Right cardiac atrium (tissue), 5 donors: ENCODE measurements around the gene UNC5CL. TPM values are rescaled to one million over a fixed set of nuclear protein-coding genes. Genes with fewer than 3 reads are reported as not detected.
"Not testable (repeated sequence)": the region's sequence is repeated elsewhere in the genome, so short reads cannot be mapped to it uniquely, and the experiment has no call there.

Experiments used
- ATAC-seq, 2 donors: fragments of 200-7000 bp; cut with Tn5 transposase; one replicate each; pipeline versions ENCODE4 v1.8.0 to v1.9.1; 2020; ENCODE audit warnings: moderate library complexity in 2 of 2, mild to moderate bottlenecking in 1 of 2
- DNase-seq, 3 donors: peaks; one replicate each; pipeline ENCODE4 v3.0.0-alpha.2; 2020
- H3K27ac ChIP-seq: one replicate; pipeline ENCODE4 v1.5.1; 2013; ENCODE audit warnings: mild to moderate bottlenecking, low read length, control low read depth, moderate library complexity
- H3K27me3 ChIP-seq: one replicate; pipeline ENCODE4 v1.6.1; 2013; ENCODE audit not compliant: control insufficient read depth, insufficient read depth
- H3K4me1 ChIP-seq: one replicate; pipeline ENCODE4 v1.6.1; 2013; ENCODE audit warnings: low read length; ENCODE audit not compliant: control insufficient read depth, insufficient read depth
- H3K4me3 ChIP-seq: one replicate; pipeline ENCODE4 v1.5.1; 2013; ENCODE audit warnings: low read length, control low read depth
- H3K9me3 ChIP-seq: one replicate; pipeline ENCODE4 v1.6.1; 2013; ENCODE audit warnings: low read length; ENCODE audit not compliant: control insufficient read depth
- WGBS: extraction: QIAGEN DNeasy Blood & Tissue Kit; methylation state at CpG from one replicate; pipeline ENCODE4 v1.1.7; 2013; 5-methylcytosine and 5-hydroxymethylcytosine counted together
- intact Hi-C, 4 donors: fragments of 100-400 bp; cut with DNase I; formaldehyde crosslinking; loops; one replicate each; pipeline versions ENCODE4 v1.11.0 to v1.14.0; 2022 to 2023
- polyA plus RNA-seq: library from polyadenylated mRNA; stranded (reverse); fragments of 200-250 nt; gene quantifications from one replicate; pipeline ENCODE4 v1.2.3, GENCODE V29; 2013
- total RNA-seq, 4 donors: library from RNA; stranded (reverse); fragmentation: NEBNext Ultra II Directional; extraction: Animal tissue kit (Norgen Biotek cat#: 25700); gene quantifications; one replicate each; pipeline ENCODE4 v1.2.1, GENCODE V29; 2021
- donor health status: healthy with polysubstance abuse.
- donor health status: DM: no; HTN: yes; CAD: no.
- donor health status: DM: no; HTN: no; CAD: no.
- donor health status: DM: no; HTN: yes; CAD: no; lungs with severe emphysema.
- donor health status: DM: yes; HTN: yes; CAD: no.

Gene UNC5CL
- total and polyA plus RNA-seq, 5 donors: 0.46 to 0.85 (median 0.70) TPM

GRCh38 chr6:41022294-41022693 is 16.7 kb downstream of the UNC5CL start:
- Histone ChIP-seq H3K27me3 (no peaks in the 10 kb centered on the region), H3K4me3 (no peak overlapping the region), H3K27ac (no peak overlapping the region), H3K4me1 (no peaks in the 10 kb centered on the region), H3K9me3 (no peaks in the 10 kb centered on the region)
- DNase-seq (no peak), ATAC-seq (no peak)
- intact Hi-C loops: loop anchor here in 3 of 4 donors (5.0 to 10.0 kb wide), 2 partner anchors 125 to 127 kb away; no protein-coding TSS in a partner anchor

GRCh38 chr6:41021832-41022231 is 17.2 kb downstream of the UNC5CL start:
- H3K9me3 ChIP-seq: no peaks in the 10 kb centered on the region
- H3K27ac ChIP-seq: no peak overlapping the region
- WGBS: 79% methylated on average over 3 of the region's 3 CpGs
- ATAC-seq: peak in 1 of 2 donors; percentile 73
- H3K4me3 ChIP-seq: no peak overlapping the region
- intact Hi-C loops: loop anchor here in 3 of 4 donors (5.0 to 10.0 kb wide), 2 partner anchors 125 to 127 kb away; no protein-coding TSS in a partner anchor
- H3K27me3 ChIP-seq: no peaks in the 10 kb centered on the region
- H3K4me1 ChIP-seq: no peaks in the 10 kb centered on the region
- no peak for DNase-seq

- no peaks in the 10 kb centered on the region for H3K9me3 ChIP-seq
- DNase-seq (no peak), ATAC-seq (no peak)
- no peak overlapping the region for H3K4me3 ChIP-seq
- H3K27me3 ChIP-seq: no peaks in the 10 kb centered on the region
- intact Hi-C loops: no loop called here
- 96% methylated on average over 1 of the region's 1 CpG for WGBS
- no peaks in the 10 kb centered on the region for H3K4me1 ChIP-seq
- H3K27ac ChIP-seq: no peak overlapping the region
Observed at GRCh38 chr6:41017663-41018062, 21.4 kb downstream of the UNC5CL start.

GRCh38 chr6:41015860-41016259 is 23.2 kb downstream of the UNC5CL start:
- 97% methylated on average over 4 of the region's 5 CpGs for WGBS
- H3K27ac ChIP-seq, H3K27me3 ChIP-seq, intact Hi-C loops, ATAC-seq, H3K4me3 ChIP-seq, H3K4me1 ChIP-seq, DNase-seq, H3K9me3 ChIP-seq: not testable (repeated sequence)

- no peaks in the 10 kb centered on the region for H3K27me3 ChIP-seq
- DNase-seq (no peak), ATAC-seq (no peak)
- 68% methylated on average over 4 of the region's 4 CpGs for WGBS
- intact Hi-C loops: no loop called here
- H3K27ac ChIP-seq: no peak overlapping the region
- H3K9me3 ChIP-seq: no peaks in the 10 kb centered on the region
- H3K4me3 ChIP-seq: no peak overlapping the region
- H3K4me1 ChIP-seq: peaks cover 2% of the 10 kb centered on the region
Observed at GRCh38 chr6:41014780-41015179, 24.2 kb downstream of the UNC5CL start.

GRCh38 chr6:41013466-41014153 is 25.4 kb downstream of the UNC5CL start:
- no peak overlapping the region for H3K27ac ChIP-seq
- peaks cover 2% of the 10 kb centered on the region for H3K4me1 ChIP-seq
- 91% methylated on average over 5 of the region's 5 CpGs for WGBS
- H3K9me3 ChIP-seq: no peaks in the 10 kb centered on the region
- H3K4me3 ChIP-seq: no peak overlapping the region
- ATAC-seq (no peak), DNase-seq (no peak)
- intact Hi-C loops: no loop called here
- no peaks in the 10 kb centered on the region for H3K27me3 ChIP-seq

- Histone ChIP-seq H3K9me3 (no peaks in the 10 kb centered on the region), H3K4me3 (no peak overlapping the region), H3K27ac (no peak overlapping the region), H3K27me3 (no peaks in the 10 kb centered on the region), H3K4me1 (peaks cover 2% of the 10 kb centered on the region)
- no peak for ATAC-seq
- intact Hi-C loops: no loop called here
- DNase-seq: no peak
- WGBS: 85% methylated on average over 2 of the region's 2 CpGs
Observed at GRCh38 chr6:41011673-41012072, 27.3 kb downstream of the UNC5CL start.

GRCh38 chr6:41009669-41010068 is 29.4 kb downstream of the UNC5CL start:
- intact Hi-C loops: loop anchor here in 3 of 4 donors (5.0 to 10.0 kb wide), 3 partner anchors 53 to 58 kb away; no protein-coding TSS in a partner anchor
- Histone ChIP-seq H3K27me3 (no peaks in the 10 kb centered on the region), H3K4me3 (no peak overlapping the region), H3K27ac (no peak overlapping the region), H3K4me1 (peaks cover 2% of the 10 kb centered on the region), H3K9me3 (no peaks in the 10 kb centered on the region)
- no peak for ATAC-seq
- no peak for DNase-seq
- WGBS: 96% methylated on average over 1 of the region's 1 CpG

- DNase-seq: no peak
- H3K4me3 ChIP-seq: no peak overlapping the region
- intact Hi-C loops: loop anchor here in 3 of 4 donors (5.0 to 10.0 kb wide), 3 partner anchors 54 to 59 kb away; no protein-coding TSS in a partner anchor
- no peaks in the 10 kb centered on the region for H3K27me3 ChIP-seq
- peaks cover 2% of the 10 kb centered on the region for H3K4me1 ChIP-seq
- H3K27ac ChIP-seq: no peak overlapping the region
- WGBS: 90% methylated on average over 3 of the region's 3 CpGs
- ATAC-seq: no peak
- no peaks in the 10 kb centered on the region for H3K9me3 ChIP-seq
Observed at GRCh38 chr6:41008011-41008410, 31.0 kb downstream of the UNC5CL start.

GRCh38 chr6:41006980-41007379 is 32.0 kb downstream of the UNC5CL start:
- intact Hi-C loops: loop anchor here in 3 of 4 donors (5.0 to 10.0 kb wide), 3 partner anchors 55 to 60 kb away; no protein-coding TSS in a partner anchor
- 92% methylated on average over 4 of the region's 4 CpGs for WGBS
- not testable (repeated sequence) for DNase-seq, H3K27ac ChIP-seq, H3K4me1 ChIP-seq, H3K27me3 ChIP-seq, H3K9me3 ChIP-seq, ATAC-seq, H3K4me3 ChIP-seq

- 11% methylated on average over 7 of the region's 7 CpGs for WGBS
- DNase-seq (peak; percentile 31 to 66 (median 57)), ATAC-seq (peak; percentile 75 to 80)
- not testable (repeated sequence) for H3K27ac ChIP-seq, H3K9me3 ChIP-seq, H3K27me3 ChIP-seq, H3K4me1 ChIP-seq, H3K4me3 ChIP-seq
- intact Hi-C loops: loop anchor here in 3 of 4 donors (5.0 to 10.0 kb wide), 3 partner anchors 56 to 61 kb away; no protein-coding TSS in a partner anchor
Observed at GRCh38 chr6:41006217-41006616, 32.8 kb downstream of the UNC5CL start.
